Posterior vena cava (tissue), 2 donors: ENCODE measurements around the gene CNTNAP2. TPM values are rescaled to one million over a fixed set of nuclear protein-coding genes. Genes with fewer than 3 reads are reported as not detected.

Experiments
- DNase-seq: peaks from one replicate; pipeline ENCODE4 v3.0.0-alpha.2; 2020; ENCODE audit warnings: low spot score
- intact Hi-C, 2 donors: fragments of 100-400 bp; cut with DNase I; formaldehyde crosslinking; loops; one replicate each; pipeline versions ENCODE4 v1.14.1 to v1.14.2; 2022 to 2023
- total RNA-seq, 2 donors: library from RNA; stranded (reverse); fragmentation: NEBNext Ultra II Directional; extraction: Animal tissue kit (Norgen Biotek cat#: 25700); gene quantifications; one replicate each; pipeline ENCODE4 v1.2.1, GENCODE V29; 2021
- donor health status: DM: yes; HTN: yes; CAD: no.
- donor health status: DM: yes; HTN: yes; CAD: no.

The CNTNAP2 gene
- total RNA-seq, 2 donors from 2014 or later: not detected

- intact Hi-C loops: no loop called here
- DNase-seq: no peak
Observed at GRCh38 chr7:147510201-147510542, 1393.6 kb downstream of the CNTNAP2 start.

GRCh38 chr7:147510923-147511322 lies 1394.3 kb downstream of the CNTNAP2 start:
- intact Hi-C loops: no loop called here
- DNase-seq: no peak

- no peak for DNase-seq
- intact Hi-C loops: no loop called here
Observed at GRCh38 chr7:147513451-147513850, 1396.8 kb downstream of the CNTNAP2 start.

- intact Hi-C loops: no loop called here
Observed at GRCh38 chr7:147516391-147516790, 1399.8 kb downstream of the CNTNAP2 start.

GRCh38 chr7:147519062-147519461 lies 1402.5 kb downstream of the CNTNAP2 start:
- intact Hi-C loops: no loop called here
- DNase-seq: no peak

More at GRCh38 chr7:147516391-147516790, 1399.8 kb downstream of the CNTNAP2 start:
- DNase-seq: no peak

- DNase-seq: no peak
- intact Hi-C loops: no loop called here
Observed at GRCh38 chr7:147523056-147523455, 1406.5 kb downstream of the CNTNAP2 start.

- DNase-seq: no peak
Observed at GRCh38 chr7:147524726-147525250, 1408.2 kb downstream of the CNTNAP2 start.

GRCh38 chr7:147525325-147525724 lies 1408.7 kb downstream of the CNTNAP2 start:
- intact Hi-C loops: no loop called here
- no peak for DNase-seq

More at GRCh38 chr7:147524726-147525250, 1408.2 kb downstream of the CNTNAP2 start:
- intact Hi-C loops: no loop called here

- no peak for DNase-seq
Observed at GRCh38 chr7:147535701-147536111, 1419.1 kb downstream of the CNTNAP2 start.

GRCh38 chr7:147539685-147540084 lies 1423.1 kb downstream of the CNTNAP2 start:
- no peak for DNase-seq
- intact Hi-C loops: no loop called here

More at GRCh38 chr7:147535701-147536111, 1419.1 kb downstream of the CNTNAP2 start:
- intact Hi-C loops: no loop called here

GRCh38 chr7:147540743-147541142 lies 1424.1 kb downstream of the CNTNAP2 start:
- intact Hi-C loops: no loop called here
- no peak for DNase-seq

GRCh38 chr7:147541261-147541660 lies 1424.7 kb downstream of the CNTNAP2 start:
- intact Hi-C loops: no loop called here
- no peak for DNase-seq

GRCh38 chr7:147547252-147547897 lies 1430.8 kb downstream of the CNTNAP2 start:
- intact Hi-C loops: no loop called here

GRCh38 chr7:147556317-147556716 lies 1439.7 kb downstream of the CNTNAP2 start:
- intact Hi-C loops: no loop called here
- DNase-seq: no peak

More at GRCh38 chr7:147547252-147547897, 1430.8 kb downstream of the CNTNAP2 start:
- DNase-seq: no peak

GRCh38 chr7:147563669-147564068 lies 1447.1 kb downstream of the CNTNAP2 start:
- no peak for DNase-seq
- intact Hi-C loops: no loop called here

- DNase-seq: no peak
- intact Hi-C loops: no loop called here
Observed at GRCh38 chr7:147564786-147565476, 1448.3 kb downstream of the CNTNAP2 start.

- intact Hi-C loops: no loop called here
- DNase-seq: no peak
Observed at GRCh38 chr7:147567043-147567442, 1450.4 kb downstream of the CNTNAP2 start.

GRCh38 chr7:147569116-147569913 lies 1452.7 kb downstream of the CNTNAP2 start:
- DNase-seq: no peak
- intact Hi-C loops: no loop called here

- DNase-seq: no peak
- intact Hi-C loops: no loop called here
Observed at GRCh38 chr7:147570390-147570789, 1453.8 kb downstream of the CNTNAP2 start.
